Stimulated activated CD4-positive, alpha-beta T cell treated with anti-CD3 and anti-CD28 coated beads, Interleukin-15, amount 100 ng/mL, for 1 hour (primary cell): Measurements from ENCODE around the gene KRTAP22-1.

Experiments
- DNase-seq, 2 donors: peaks; one replicate each; pipeline ENCODE4 v3.0.0-alpha.2; 2020; ENCODE audit warnings: low read depth in 1 of 2, low spot score in 1 of 2

Gene KRTAP22-1

GRCh38 chr21:30625449-30626165, 24.7 kb downstream of the KRTAP22-1 start:
- DNase-seq, result no peak

DNA sequence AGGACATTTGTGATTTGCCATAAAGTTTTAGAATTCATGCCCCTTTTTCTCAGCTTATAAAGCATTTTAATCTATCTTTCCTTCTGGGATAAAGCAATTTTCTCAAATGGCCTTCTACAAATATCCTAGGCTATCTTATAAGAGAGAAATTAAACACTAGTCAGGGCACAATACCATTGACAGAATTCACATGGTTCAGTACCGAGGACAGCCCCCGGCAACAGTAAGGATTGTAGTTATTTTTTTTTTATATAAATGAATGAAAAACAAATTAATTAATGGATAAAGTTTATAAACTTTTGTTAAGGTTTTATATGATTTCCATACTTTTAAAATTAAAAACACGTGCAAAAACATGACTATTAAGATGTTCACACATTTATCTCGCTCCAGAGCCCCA, 27.2 kb downstream of the KRTAP22-1 start:
- DNase-seq, result no peak

GRCh38 chr21:30629200-30629599, 28.3 kb downstream of the KRTAP22-1 start:
- no peak for DNase-seq

GRCh38 chr21:30634906-30635305, 34.0 kb downstream of the KRTAP22-1 start, which contains the start of gene KRTAP20-2:
TSS of gene KRTAP20-2 (plus strand) at chr21:30635206. CDS start at chr21:30635264, 58 bp downstream.
- DNase-seq, result no peak

- DNase-seq, result no peak
Observed at GRCh38 chr21:30638686-30639085, 37.8 kb downstream of the KRTAP22-1 start.

- DNase-seq, result no peak
Observed at GRCh38 chr21:30642564-30642963, 41.7 kb downstream of the KRTAP22-1 start, which contains the start of gene KRTAP20-3. TSS of gene KRTAP20-3 (plus strand) at chr21:30642864.

GRCh38 chr21:30646904-30647414, 46.1 kb downstream of the KRTAP22-1 start:
- no peak for DNase-seq
